Inflammatory macrophage treated with lipopolysaccharide for 4 hours (primary cell): ENCODE results near the gene TPO.
"Not testable (repeated sequence)": the region's sequence is repeated elsewhere in the genome, so short reads cannot be mapped to it uniquely, and the experiment has no call there.

Experiments
- DNase-seq: peaks from one replicate; pipeline ENCODE4 v3.0.0-alpha.2; 2020

Gene TPO

DNA sequence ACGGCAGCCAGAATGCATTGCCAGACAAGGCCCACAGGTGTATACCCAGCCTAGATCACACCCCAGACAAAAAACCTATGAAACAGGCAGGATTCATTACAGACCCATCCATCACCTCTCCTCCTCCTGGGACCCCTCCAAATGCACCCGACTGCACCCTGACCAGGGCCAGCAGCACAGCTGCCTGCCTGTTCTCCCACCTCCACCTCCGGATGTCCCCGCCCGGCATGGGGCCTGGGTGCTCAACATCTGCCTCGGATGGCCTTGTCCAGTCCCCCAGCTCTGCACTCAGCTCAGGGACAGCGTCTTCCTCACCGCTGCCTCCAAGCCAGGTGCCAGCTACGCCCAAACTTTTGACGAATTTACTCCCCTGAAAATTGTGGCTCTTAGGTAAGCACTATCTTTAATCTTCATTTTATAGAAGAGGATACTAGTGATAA is 91.1 kb downstream of the TPO start:
- no peak for DNase-seq

DNA sequence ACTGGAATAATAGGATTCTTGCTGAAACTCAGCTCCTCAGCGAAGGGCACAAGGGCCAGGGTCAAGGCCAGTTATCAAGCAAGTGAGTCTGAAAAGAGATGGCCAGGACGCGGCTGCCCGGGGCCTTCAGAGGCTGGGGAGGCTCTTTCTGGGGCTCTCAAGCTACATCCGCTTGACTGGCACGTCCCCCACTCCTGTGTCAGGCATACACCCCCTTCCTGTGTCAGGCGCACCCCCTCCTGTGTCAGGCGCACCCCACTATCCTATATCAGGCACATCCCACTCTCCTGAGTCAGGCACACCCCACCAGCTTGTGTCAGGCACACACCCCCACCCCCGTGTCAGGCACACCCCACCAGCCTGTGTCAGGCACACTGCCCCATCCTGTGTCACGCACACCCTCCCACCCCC is 91.8 kb downstream of the TPO start:
- no peak for DNase-seq

GRCh38 chr2:1509271-1510065 is 96.2 kb downstream of the TPO start:
- no peak for DNase-seq

- DNase-seq: no peak
Observed at GRCh38 chr2:1510176-1510575, 96.9 kb downstream of the TPO start.

GRCh38 chr2:1511455-1511854 is 98.2 kb downstream of the TPO start:
- no peak for DNase-seq

GRCh38 chr2:1512321-1513289 is 99.3 kb downstream of the TPO start:
- DNase-seq: no peak

DNA sequence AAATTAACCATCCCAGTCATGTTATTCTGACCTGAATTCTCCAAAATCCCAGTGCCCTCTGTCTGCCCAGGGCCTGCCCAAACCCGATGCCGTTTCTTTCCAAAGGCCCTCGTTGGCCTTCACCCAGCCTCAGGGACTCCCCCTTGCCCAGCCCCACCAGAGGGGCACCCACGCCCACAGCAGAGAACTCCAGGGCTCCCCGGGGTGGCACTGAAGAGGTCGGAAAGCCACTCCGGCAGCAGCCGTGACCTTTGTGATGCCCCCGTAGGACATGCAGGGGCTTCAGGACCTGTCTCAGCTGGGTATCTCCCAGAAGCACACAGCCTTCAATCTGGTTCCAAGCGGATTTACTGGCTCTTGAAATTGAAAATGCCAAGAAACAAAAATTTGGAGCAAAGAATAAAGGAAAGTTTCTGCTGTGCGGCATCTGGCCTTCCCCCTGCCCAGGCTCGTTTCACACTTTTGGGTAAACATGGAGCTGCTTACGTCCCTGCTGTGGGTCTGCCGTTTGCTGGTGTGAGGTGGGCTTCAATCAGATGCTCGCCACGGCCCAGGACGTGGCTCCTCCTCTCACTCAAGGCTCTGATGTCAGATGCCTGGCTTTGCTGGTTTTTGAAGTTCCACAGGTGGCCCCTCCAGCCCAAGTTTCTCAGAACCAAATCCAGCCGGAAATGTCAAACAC is 101.3 kb downstream of the TPO start:
- no peak for DNase-seq

DNA sequence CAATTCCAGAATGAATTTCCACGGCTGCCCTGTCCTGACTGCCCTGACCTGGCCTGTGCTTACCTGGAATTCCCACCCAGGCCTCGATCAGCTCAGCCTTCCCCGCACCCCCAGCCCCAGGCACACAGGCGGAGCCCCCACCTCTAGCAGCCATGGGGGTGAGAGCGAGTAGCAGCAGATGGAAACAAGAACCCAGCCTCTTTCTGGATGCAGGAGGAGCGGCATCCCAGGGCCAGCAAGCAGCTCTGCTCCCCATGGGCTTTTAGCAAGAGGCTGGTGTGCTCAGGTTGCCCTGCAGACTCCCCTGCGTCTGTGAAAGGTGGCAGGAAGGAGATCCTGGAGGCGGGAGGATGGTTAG is 101.8 kb downstream of the TPO start:
- DNase-seq: no peak

GRCh38 chr2:1515986-1516797 is 102.9 kb downstream of the TPO start:
- DNase-seq: no peak

- DNase-seq: no peak
Observed at GRCh38 chr2:1516798-1517060, 103.5 kb downstream of the TPO start.

DNA sequence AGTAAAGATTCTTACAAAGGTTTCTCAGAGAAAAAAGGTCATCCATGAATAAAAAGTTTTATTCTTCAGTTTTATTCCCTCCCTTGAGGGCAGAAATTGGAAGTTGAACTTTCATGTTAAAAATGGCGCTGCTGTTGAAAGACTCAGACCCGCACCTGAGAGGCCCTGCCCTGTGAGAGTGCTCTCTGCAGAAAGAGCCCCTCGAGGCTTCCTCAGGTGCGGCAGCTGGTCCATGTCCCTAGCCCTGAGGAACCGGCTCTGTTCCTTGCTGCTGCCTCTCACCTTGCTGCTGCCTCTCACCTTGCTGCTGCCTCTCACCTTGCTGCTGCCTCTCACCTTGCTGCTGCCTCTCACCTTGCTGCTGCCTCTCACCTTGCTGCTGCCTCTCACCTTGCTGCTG is 104.0 kb downstream of the TPO start:
- DNase-seq: not testable (repeated sequence)

GRCh38 chr2:1517786-1518185 is 104.5 kb downstream of the TPO start:
- DNase-seq: no peak

- no peak for DNase-seq
Observed at GRCh38 chr2:1518331-1518803, 105.1 kb downstream of the TPO start.

DNA sequence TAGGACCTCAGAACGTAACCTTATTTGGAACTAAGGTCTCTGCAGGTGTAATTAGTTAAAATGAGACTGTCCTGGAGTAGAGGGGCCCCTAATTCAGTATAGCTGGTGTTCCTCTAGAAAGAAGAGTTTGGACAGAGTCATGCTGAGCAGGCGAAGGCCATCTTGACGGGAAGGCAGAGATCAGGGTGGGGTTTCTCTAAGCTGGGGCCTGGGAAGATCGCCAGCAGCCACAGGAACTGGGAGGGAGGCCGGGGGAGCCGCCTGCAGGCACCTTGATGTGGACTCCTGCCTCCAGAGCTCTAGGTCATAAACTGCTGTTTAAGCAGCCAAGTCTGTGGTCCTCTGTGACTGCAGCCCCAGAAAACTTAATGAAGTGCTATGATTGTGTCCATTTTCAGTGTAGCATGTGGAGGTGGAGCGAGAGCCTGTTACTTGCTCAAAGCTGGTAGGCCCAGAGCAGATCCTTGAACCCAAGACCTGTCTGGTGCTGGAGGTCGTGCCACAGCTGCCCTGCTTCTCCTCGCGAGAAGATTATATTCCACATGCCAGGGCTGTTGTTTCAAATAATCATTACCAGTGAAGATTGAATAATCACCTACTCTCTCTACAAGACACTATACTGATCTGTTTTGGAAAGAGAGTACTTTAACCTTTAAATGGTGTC is 105.7 kb downstream of the TPO start:
- DNase-seq: no peak

DNA sequence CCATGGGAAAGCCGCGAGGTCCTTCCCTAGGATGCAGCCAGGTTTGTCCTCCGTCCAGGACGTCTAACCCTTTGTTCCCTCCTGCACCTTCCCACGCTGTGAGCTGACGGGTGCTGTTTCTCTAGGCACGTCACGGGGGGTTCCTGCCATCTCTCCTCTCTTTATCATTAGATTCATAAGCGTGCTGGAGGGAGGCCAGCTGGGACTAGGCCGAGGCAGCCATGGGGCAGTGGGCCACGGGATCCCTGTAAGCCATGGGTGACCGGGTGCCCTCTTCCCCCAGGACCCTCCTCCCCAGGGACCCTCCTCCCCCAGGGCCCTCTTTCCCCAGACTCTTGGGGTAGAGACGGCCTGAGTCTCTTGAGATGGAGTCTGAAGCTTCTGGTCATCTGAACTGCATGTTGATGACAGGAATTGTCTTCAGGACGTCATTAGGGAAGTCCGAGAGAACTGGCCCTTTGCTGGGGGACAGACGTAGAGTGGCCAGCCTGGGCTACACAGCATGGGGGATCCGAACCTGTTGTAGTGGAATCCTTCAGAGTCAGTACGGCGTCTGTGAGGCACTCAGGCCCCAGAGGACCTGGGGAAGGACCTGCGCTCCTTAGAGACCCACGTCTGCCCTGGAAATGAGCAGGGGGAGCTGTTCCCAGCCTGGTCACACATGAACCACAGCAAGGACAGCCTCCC is 108.1 kb downstream of the TPO start:
- DNase-seq: no peak

GRCh38 chr2:1521878-1522830 is 108.9 kb downstream of the TPO start:
- no peak for DNase-seq

GRCh38 chr2:1527153-1527992 is 114.1 kb downstream of the TPO start:
- DNase-seq: no peak

DNA sequence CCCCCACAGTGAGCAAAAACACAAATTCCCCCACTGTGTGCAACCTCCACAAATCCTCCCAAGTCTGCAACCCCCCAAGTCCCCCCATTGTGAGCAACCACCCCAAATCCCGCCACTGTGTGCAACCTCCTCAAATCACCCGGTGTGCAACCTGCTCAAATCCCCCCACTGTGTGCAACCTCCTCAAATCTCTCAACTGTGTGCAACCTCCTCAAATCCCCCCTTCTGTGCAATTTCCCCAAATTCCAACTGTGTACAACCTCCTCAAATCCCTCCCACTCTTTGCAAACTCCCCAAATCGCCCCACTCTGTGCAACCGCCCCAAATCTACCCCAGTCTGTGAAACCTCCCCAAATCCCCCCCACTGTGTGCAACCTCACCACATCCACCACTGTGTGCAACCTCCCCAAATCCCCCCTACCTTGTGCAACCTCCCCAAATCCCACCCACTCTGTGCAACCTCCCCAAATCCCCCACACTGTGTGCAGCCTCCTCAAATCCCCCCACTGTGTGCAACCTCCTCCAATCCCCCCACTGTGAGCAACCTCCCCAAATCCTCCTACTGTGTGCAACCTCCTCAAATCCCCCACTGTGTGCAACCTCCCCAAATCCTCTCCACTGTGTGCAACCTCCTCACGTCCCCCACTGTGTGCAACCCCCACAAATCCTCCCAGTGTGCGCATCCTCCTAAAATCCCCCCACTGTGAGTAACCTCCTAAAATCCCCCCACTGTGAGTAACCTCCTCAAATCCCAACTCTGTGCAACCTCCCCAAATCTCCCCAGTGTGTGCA is 115.2 kb downstream of the TPO start:
- DNase-seq: no peak
